HepG2 (cell line): ENCODE results near the gene EXOC7. TPM values are rescaled to one million over a fixed set of nuclear protein-coding genes. Genes with fewer than 3 reads are reported as not detected.

Experiments
- AFF4 ChIP-seq: sonication (generic); formaldehyde crosslinking; IDR thresholded peaks from 2 replicates; pipeline ENCODE4 v1.4.0; 2020; ENCODE audit warnings: missing genetic modification reagents
- AKNA ChIP-seq: sonication (generic); formaldehyde crosslinking; IDR thresholded peaks from 2 replicates; pipeline ENCODE4 v1.4.0; 2020; ENCODE audit warnings: missing genetic modification reagents, borderline replicate concordance
- BATF2 ChIP-seq: sonication (generic); formaldehyde crosslinking; IDR thresholded peaks from 2 replicates; pipeline ENCODE4 v1.8.0; 2022; ENCODE audit warnings: mild to moderate bottlenecking, missing genetic modification reagents, moderate library complexity
- DMAP1 ChIP-seq: IDR thresholded peaks from 2 replicates; pipeline ENCODE4 v1.6.1; 2016
- GFI1 ChIP-seq: sonication (generic); formaldehyde crosslinking; IDR thresholded peaks from 2 replicates; pipeline ENCODE4 v1.5.0; 2020; ENCODE audit warnings: missing genetic modification reagents, mild to moderate bottlenecking, borderline replicate concordance
- JARID2 ChIP-seq: sonication (generic); formaldehyde crosslinking; IDR thresholded peaks from 2 replicates; pipeline ENCODE4 v1.8.1; 2023; ENCODE audit warnings: missing genetic modification reagents, inconsistent platforms; ENCODE audit not compliant: insufficient replicate concordance
- NFATC3 ChIP-seq: sonication (generic); formaldehyde crosslinking; IDR thresholded peaks from 2 replicates; pipeline ENCODE4 v1.5.1; 2020; ENCODE audit warnings: mild to moderate bottlenecking, missing genetic modification reagents
- NFE2L2 ChIP-seq: fragments of 150-350 bp; IDR thresholded peaks from 2 replicates; pipeline ENCODE4 v1.6.1; 2014; ENCODE audit warnings: low read length
- POLR2AphosphoS5 ChIP-seq: IDR thresholded peaks from 2 replicates; pipeline ENCODE4 v1.6.1; 2012; ENCODE audit warnings: low read depth, low read length
- RXRA ChIP-seq: sonication (generic); formaldehyde crosslinking; IDR thresholded peaks from 2 replicates; pipeline ENCODE4 v1.5.1; 2020; ENCODE audit warnings: missing genetic modification reagents
- SIX1 ChIP-seq: sonication (generic); formaldehyde crosslinking; IDR thresholded peaks from 2 replicates; pipeline ENCODE4 v1.4.0; 2020; ENCODE audit warnings: missing genetic modification reagents, borderline replicate concordance
- SMYD3 ChIP-seq: sonication (generic); formaldehyde crosslinking; IDR thresholded peaks from 2 replicates; pipeline ENCODE4 v1.8.1; 2023; ENCODE audit warnings: mild to moderate bottlenecking, missing genetic modification reagents
- ZBTB38 ChIP-seq: sonication (generic); formaldehyde crosslinking; IDR thresholded peaks from 2 replicates; pipeline ENCODE4 v1.5.1; 2020; ENCODE audit warnings: mild to moderate bottlenecking, missing genetic modification reagents
- ZBTB8A ChIP-seq: sonication (generic); formaldehyde crosslinking; IDR thresholded peaks from 2 replicates; pipeline ENCODE4 v1.4.0; 2020; ENCODE audit warnings: mild to moderate bottlenecking, low read depth, missing genetic modification reagents, borderline replicate concordance
- ZNF460 ChIP-seq: sonication (generic); formaldehyde crosslinking; IDR thresholded peaks from 2 replicates; pipeline ENCODE4 v1.5.1; 2020; ENCODE audit warnings: missing genetic modification reagents, mild to moderate bottlenecking, borderline replicate concordance
- ZNF678 ChIP-seq: sonication (generic); formaldehyde crosslinking; IDR thresholded peaks from 2 replicates; pipeline ENCODE4 v1.4.0; 2020; ENCODE audit warnings: mild to moderate bottlenecking, missing genetic modification reagents
- ZNF879 ChIP-seq: sonication (generic); formaldehyde crosslinking; IDR thresholded peaks from 2 replicates; pipeline ENCODE4 v1.8.1; 2023; ENCODE audit warnings: missing genetic modification reagents
- ZSCAN5A ChIP-seq: sonication (generic); formaldehyde crosslinking; IDR thresholded peaks from 2 replicates; pipeline ENCODE4 v1.8.0; 2022; ENCODE audit warnings: mild to moderate bottlenecking, missing genetic modification reagents, borderline replicate concordance
- polyA plus RNA-seq, 8 experiments: library from polyadenylated mRNA; depleted of rRNA in 3 of 8; stranded (reverse) in 7 of 8; unstranded in 1 of 8; fragments of >200 nt; fragmentation: Illumina TruSeq in 4 of 8; extraction: Trizol in 4 of 8; gene quantifications; 2 replicates each; pipeline versions ENCODE4 v1.2.1 to v1.2.3, GENCODE V29; 2011 to 2016; ENCODE audit warnings: low read depth in 4 of 8, missing spikeins in 1 of 8, mixed read lengths in 1 of 8; ENCODE audit not compliant: insufficient read depth in 1 of 8
- total RNA-seq, 5 experiments: library from RNA; depleted of rRNA; stranded (reverse); fragments of >200 nt; fragmentation: Illumina TruSeq; extraction: Trizol; gene quantifications; 2 replicates each; pipeline ENCODE4 v1.2.3, GENCODE V29; 2016; ENCODE audit warnings: low read depth in 1 of 5

The EXOC7 gene
- total and polyA plus RNA-seq, 2 of the 13 experiments (the other 11 are each of a cell fraction or from before 2014, with no cell fraction given): 86.9 to 116 TPM

GRCh38 chr17:76072148-76072858 lies 31.3 kb downstream of the EXOC7 start, which contains the start of gene SRP68 (continued):
- TF ChIP-seq ZSCAN5A (CRISPR knock-in tag) (no peak), ZNF460 (CRISPR knock-in tag) (no peak; the same call in 1 of the 2 replicates), ZBTB8A (CRISPR knock-in tag) (no peak), JARID2 (CRISPR knock-in tag) (no peak), AFF4 (CRISPR knock-in tag) (no peak), NFE2L2 (no peak), BATF2 (CRISPR knock-in tag) (peak; percentile 76; the same call in 1 of the 2 replicates), POLR2AphosphoS5 (peak; percentile 81), ZBTB38 (CRISPR knock-in tag) (peak; percentile 93), SMYD3 (no peak), ZNF879 (CRISPR knock-in tag) (peak; percentile 93), AKNA (CRISPR knock-in tag) (no peak), RXRA (CRISPR knock-in tag) (peak; percentile 59), ZNF678 (CRISPR knock-in tag) (peak; percentile 86), SIX1 (CRISPR knock-in tag) (peak; percentile 51; the same call in 1 of the 2 replicates), DMAP1 (CRISPR knock-in tag) (peak; percentile 79), NFATC3 (peak; percentile 78; the same call in 1 of the 2 replicates), GFI1 (CRISPR knock-in tag) (peak; percentile 62; the same call in 1 of the 2 replicates)
